ENCODE results near the gene ST7.
"Not testable (repeated sequence)": the region's sequence is repeated elsewhere in the genome, so short reads cannot be mapped to it uniquely, and the experiment has no call there.

Gene ST7

GRCh38 chr7:117229350-117229749 lies 276.0 kb downstream of the ST7 start:
- Histone ChIP-seq H3K4me3 (ENCODE audit: low read length) (no peak overlapping the region), H3K27me3 (ENCODE audit: control insufficient read depth, insufficient read depth, low read length) (no peaks in the 10 kb centered on the region), H3K4me1 (ENCODE audit: control insufficient read depth, insufficient read depth, low read length) (no peaks in the 10 kb centered on the region), H3K9ac (ENCODE audit: low read length) (no peak overlapping the region), H3K36me3 (ENCODE audit: control insufficient read depth, insufficient read depth, low read length) (no peaks in the 10 kb centered on the region), H3K9me3 (ENCODE audit: control insufficient read depth, low read length) (no peaks in the 10 kb centered on the region)

GRCh38 chr7:117230276-117231046 lies 277.2 kb downstream of the ST7 start:
- no peak overlapping the region for H3K4me3 ChIP-seq (ENCODE audit: low read length)
- H3K9me3 ChIP-seq (ENCODE audit: control insufficient read depth, low read length), result no peaks in the 10 kb centered on the region
- no peaks in the 10 kb centered on the region for H3K4me1 ChIP-seq (ENCODE audit: control insufficient read depth, insufficient read depth, low read length)
- H3K9ac ChIP-seq (ENCODE audit: low read length), result no peak overlapping the region
- no peaks in the 10 kb centered on the region for H3K27me3 ChIP-seq (ENCODE audit: control insufficient read depth, insufficient read depth, low read length)
- no peaks in the 10 kb centered on the region for H3K36me3 ChIP-seq (ENCODE audit: control insufficient read depth, insufficient read depth, low read length)

- H3K4me1 ChIP-seq (ENCODE audit: control insufficient read depth, insufficient read depth, low read length), result no peaks in the 10 kb centered on the region
- no peaks in the 10 kb centered on the region for H3K27me3 ChIP-seq (ENCODE audit: control insufficient read depth, insufficient read depth, low read length)
- H3K9me3 ChIP-seq (ENCODE audit: control insufficient read depth, low read length), result no peaks in the 10 kb centered on the region
- no peaks in the 10 kb centered on the region for H3K36me3 ChIP-seq (ENCODE audit: control insufficient read depth, insufficient read depth, low read length)
- no peak overlapping the region for H3K9ac ChIP-seq (ENCODE audit: low read length)
- H3K4me3 ChIP-seq (ENCODE audit: low read length), result no peak overlapping the region
Observed at GRCh38 chr7:117231047-117231359, 277.7 kb downstream of the ST7 start.

- Histone ChIP-seq H3K9ac (ENCODE audit: low read length) (no peak overlapping the region), H3K4me3 (ENCODE audit: low read length) (no peak overlapping the region), H3K4me1 (ENCODE audit: control insufficient read depth, insufficient read depth, low read length) (no peaks in the 10 kb centered on the region), H3K27me3 (ENCODE audit: control insufficient read depth, insufficient read depth, low read length) (no peaks in the 10 kb centered on the region), H3K9me3 (ENCODE audit: control insufficient read depth, low read length) (no peaks in the 10 kb centered on the region), H3K36me3 (ENCODE audit: control insufficient read depth, insufficient read depth, low read length) (no peaks in the 10 kb centered on the region)
Observed at GRCh38 chr7:117237646-117238045, 284.3 kb downstream of the ST7 start.

- no peaks in the 10 kb centered on the region for H3K9me3 ChIP-seq (ENCODE audit: control insufficient read depth, low read length)
- no peaks in the 10 kb centered on the region for H3K27me3 ChIP-seq (ENCODE audit: control insufficient read depth, insufficient read depth, low read length)
- H3K4me1 ChIP-seq (ENCODE audit: control insufficient read depth, insufficient read depth, low read length), result no peaks in the 10 kb centered on the region
- no peak overlapping the region for H3K4me3 ChIP-seq (ENCODE audit: low read length)
- no peaks in the 10 kb centered on the region for H3K36me3 ChIP-seq (ENCODE audit: control insufficient read depth, insufficient read depth, low read length)
- H3K9ac ChIP-seq (ENCODE audit: low read length), result no peak overlapping the region
Observed at GRCh38 chr7:117238472-117238871, 285.2 kb downstream of the ST7 start.

GRCh38 chr7:117238937-117239336 lies 285.6 kb downstream of the ST7 start:
- H3K4me1 ChIP-seq (ENCODE audit: control insufficient read depth, insufficient read depth, low read length), result no peaks in the 10 kb centered on the region
- H3K9me3 ChIP-seq (ENCODE audit: control insufficient read depth, low read length), result no peaks in the 10 kb centered on the region
- no peaks in the 10 kb centered on the region for H3K36me3 ChIP-seq (ENCODE audit: control insufficient read depth, insufficient read depth, low read length)
- H3K27me3 ChIP-seq (ENCODE audit: control insufficient read depth, insufficient read depth, low read length), result no peaks in the 10 kb centered on the region
- H3K4me3 ChIP-seq (ENCODE audit: low read length), result no peak overlapping the region
- H3K9ac ChIP-seq (ENCODE audit: low read length), result no peak overlapping the region

- no peaks in the 10 kb centered on the region for H3K27me3 ChIP-seq (ENCODE audit: control insufficient read depth, insufficient read depth, low read length)
- no peaks in the 10 kb centered on the region for H3K9me3 ChIP-seq (ENCODE audit: control insufficient read depth, low read length)
- no peaks in the 10 kb centered on the region for H3K4me1 ChIP-seq (ENCODE audit: control insufficient read depth, insufficient read depth, low read length)
- no peak overlapping the region for H3K4me3 ChIP-seq (ENCODE audit: low read length)
- H3K36me3 ChIP-seq (ENCODE audit: control insufficient read depth, insufficient read depth, low read length), result no peaks in the 10 kb centered on the region
- no peak overlapping the region for H3K9ac ChIP-seq (ENCODE audit: low read length)
Observed at GRCh38 chr7:117241088-117241487, 287.8 kb downstream of the ST7 start.

- Histone ChIP-seq H3K4me1 (ENCODE audit: control insufficient read depth, insufficient read depth, low read length) (no peaks in the 10 kb centered on the region), H3K9me3 (ENCODE audit: control insufficient read depth, low read length) (no peaks in the 10 kb centered on the region), H3K27me3 (ENCODE audit: control insufficient read depth, insufficient read depth, low read length) (no peaks in the 10 kb centered on the region), H3K4me3 (ENCODE audit: low read length) (no peak overlapping the region), H3K9ac (ENCODE audit: low read length) (no peak overlapping the region), H3K36me3 (ENCODE audit: control insufficient read depth, insufficient read depth, low read length) (no peaks in the 10 kb centered on the region)
Observed at GRCh38 chr7:117243390-117243789, 290.1 kb downstream of the ST7 start.

- H3K9ac ChIP-seq (ENCODE audit: low read length); H3K4me3 ChIP-seq (ENCODE audit: low read length); H3K9me3 ChIP-seq (ENCODE audit: control insufficient read depth, low read length); H3K4me1 ChIP-seq (ENCODE audit: control insufficient read depth, insufficient read depth, low read length); H3K36me3 ChIP-seq (ENCODE audit: control insufficient read depth, insufficient read depth, low read length); H3K27me3 ChIP-seq (ENCODE audit: control insufficient read depth, insufficient read depth, low read length): not testable (repeated sequence)
Observed at GRCh38 chr7:117245703-117246102, 292.4 kb downstream of the ST7 start.

GRCh38 chr7:117247809-117248208 lies 294.5 kb downstream of the ST7 start:
- H3K4me1 ChIP-seq (ENCODE audit: control insufficient read depth, insufficient read depth, low read length), result no peaks in the 10 kb centered on the region
- H3K36me3 ChIP-seq (ENCODE audit: control insufficient read depth, insufficient read depth, low read length), result no peaks in the 10 kb centered on the region
- H3K4me3 ChIP-seq (ENCODE audit: low read length), result no peak overlapping the region
- no peaks in the 10 kb centered on the region for H3K27me3 ChIP-seq (ENCODE audit: control insufficient read depth, insufficient read depth, low read length)
- H3K9me3 ChIP-seq (ENCODE audit: control insufficient read depth, low read length), result no peaks in the 10 kb centered on the region
- H3K9ac ChIP-seq (ENCODE audit: low read length), result no peak overlapping the region

- Histone ChIP-seq H3K4me1 (ENCODE audit: control insufficient read depth, insufficient read depth, low read length) (no peaks in the 10 kb centered on the region), H3K9ac (ENCODE audit: low read length) (no peak overlapping the region), H3K36me3 (ENCODE audit: control insufficient read depth, insufficient read depth, low read length) (no peaks in the 10 kb centered on the region), H3K4me3 (ENCODE audit: low read length) (no peak overlapping the region), H3K27me3 (ENCODE audit: control insufficient read depth, insufficient read depth, low read length) (no peaks in the 10 kb centered on the region), H3K9me3 (ENCODE audit: control insufficient read depth, low read length) (no peaks in the 10 kb centered on the region)
Observed at GRCh38 chr7:117248829-117249228, 295.5 kb downstream of the ST7 start.

- H3K4me3 ChIP-seq (ENCODE audit: low read length), result no peak overlapping the region
- no peaks in the 10 kb centered on the region for H3K27me3 ChIP-seq (ENCODE audit: control insufficient read depth, insufficient read depth, low read length)
- no peak overlapping the region for H3K9ac ChIP-seq (ENCODE audit: low read length)
- no peaks in the 10 kb centered on the region for H3K36me3 ChIP-seq (ENCODE audit: control insufficient read depth, insufficient read depth, low read length)
- H3K4me1 ChIP-seq (ENCODE audit: control insufficient read depth, insufficient read depth, low read length), result no peaks in the 10 kb centered on the region
- no peaks in the 10 kb centered on the region for H3K9me3 ChIP-seq (ENCODE audit: control insufficient read depth, low read length)
Observed at GRCh38 chr7:117249696-117250095, 296.4 kb downstream of the ST7 start.

GRCh38 chr7:117250245-117250644 lies 296.9 kb downstream of the ST7 start:
- Histone ChIP-seq H3K36me3 (ENCODE audit: control insufficient read depth, insufficient read depth, low read length) (no peaks in the 10 kb centered on the region), H3K4me1 (ENCODE audit: control insufficient read depth, insufficient read depth, low read length) (no peaks in the 10 kb centered on the region), H3K9me3 (ENCODE audit: control insufficient read depth, low read length) (no peaks in the 10 kb centered on the region)

More at GRCh38 chr7:117250245-117250644, 296.9 kb downstream of the ST7 start:
- no peaks in the 10 kb centered on the region for H3K27me3 ChIP-seq (ENCODE audit: control insufficient read depth, insufficient read depth, low read length)
- no peak overlapping the region for H3K9ac ChIP-seq (ENCODE audit: low read length)
- no peak overlapping the region for H3K4me3 ChIP-seq (ENCODE audit: low read length)

Measured in mucosa of stomach (tissue), 1 donor.